ENCODE data around the gene CLEC1A. TPM values are rescaled to one million over a fixed set of nuclear protein-coding genes. Genes with fewer than 3 reads are reported as not detected.
"Not testable (repeated sequence)": the region's sequence is repeated elsewhere in the genome, so short reads cannot be mapped to it uniquely, and the experiment has no call there.

Gene CLEC1A
- total and polyA plus RNA-seq, 11 donors = 1.2 to 7.3 (median 2.5) TPM

GRCh38 chr12:10027311-10027710, 71.5 kb downstream of the CLEC1A start:
- no peaks in the 10 kb centered on the region for H3K27me3 ChIP-seq
- intact Hi-C loops (cut with DNase I) = no loop called here
- no peaks in the 10 kb centered on the region for H3K9me3 ChIP-seq
- H3K4me3 ChIP-seq = no peak overlapping the region
- H3K4me1 ChIP-seq = no peaks in the 10 kb centered on the region
- no peaks in the 10 kb centered on the region for H3K36me3 ChIP-seq
- no peak for DNase-seq
- no peak for ATAC-seq
- TF ChIP-seq POLR2A (IDR thresholded peaks at IDR 0.05) = no peak
- peak overlapping the region in 1 of 12 donors; percentile 15 for H3K27ac ChIP-seq
- 66 to 79% (median 70%) methylated on average over 3 of the region's 3 CpGs for WGBS, 4 donors

GRCh38 chr12:10026666-10027065, 72.1 kb downstream of the CLEC1A start:
- H3K9me3 ChIP-seq; H3K4me1 ChIP-seq; ATAC-seq; H3K36me3 ChIP-seq; DNase-seq; intact Hi-C loops (cut with DNase I); H3K27me3 ChIP-seq; H3K4me3 ChIP-seq: not testable (repeated sequence)
- 84 to 91% (median 89%) methylated on average over 4 of the region's 4 CpGs for WGBS, 4 donors
- peak overlapping the region in 1 of 12 donors; percentile 15 for H3K27ac ChIP-seq

GRCh38 chr12:10025236-10025635, 73.5 kb downstream of the CLEC1A start:
- intact Hi-C loops (cut with DNase I) = no loop called here
- no peaks in the 10 kb centered on the region for H3K36me3 ChIP-seq
- no peak overlapping the region for H3K27ac ChIP-seq
- DNase-seq (no peak), ATAC-seq (no peak)
- no peaks in the 10 kb centered on the region for H3K4me1 ChIP-seq
- H3K9me3 ChIP-seq = no peaks in the 10 kb centered on the region
- no peak overlapping the region for H3K4me3 ChIP-seq
- no peak for TF ChIP-seq CTCF (IDR thresholded peaks at IDR 0.05)
- no peaks in the 10 kb centered on the region for H3K27me3 ChIP-seq
- WGBS, 4 donors = 74 to 94% (median 85%) methylated on average over 3 of the region's 3 CpGs

GRCh38 chr12:10021342-10021741, 77.4 kb downstream of the CLEC1A start:
- H3K27me3 ChIP-seq = no peaks in the 10 kb centered on the region
- no peak overlapping the region for H3K4me3 ChIP-seq
- intact Hi-C loops (cut with DNase I) = no loop called here
- H3K27ac ChIP-seq = no peak overlapping the region
- no peak for ATAC-seq
- WGBS, 4 donors = 60 to 85% (median 81%) methylated on average over 3 of the region's 3 CpGs
- H3K36me3 ChIP-seq = no peaks in the 10 kb centered on the region
- TF ChIP-seq CTCF (IDR thresholded peaks at IDR 0.05) = no peak
- TF ChIP-seq POLR2A (IDR thresholded peaks at IDR 0.05) = no peak
- H3K4me1 ChIP-seq = peaks cover 0 to 10% (median 0%) of the 10 kb centered on the region in 12 donors
- no peak for DNase-seq
- no peaks in the 10 kb centered on the region for H3K9me3 ChIP-seq

Other genes with a start within 250 kb of the CLEC1A start
- 10 to 100 TPM in 1 of 9 donors, 1 to 10 TPM in 8; 2.7 to 18.8 (median 4.5) TPM for gene CLEC2B, start 229.6 kb downstream of the CLEC1A start, total RNA-seq
- gene CLEC2B, start 229.6 kb downstream of the CLEC1A start, polyA plus RNA-seq = 1 to 10 TPM; 3.7 to 5.2 TPM
- not detected for gene KLRF2, start 217.5 kb downstream of the CLEC1A start, total RNA-seq
- gene KLRF2, start 217.5 kb downstream of the CLEC1A start, polyA plus RNA-seq = not detected
- not detected for gene CLEC2A, start 166.6 kb downstream of the CLEC1A start, total RNA-seq
- not detected for gene CLEC2A, start 166.6 kb downstream of the CLEC1A start, polyA plus RNA-seq
- 10 to 100 TPM in 2 of 9 donors, 1 to 10 TPM in 2, under 1 TPM in 3, not detected in 2; 0.20 to 16.8 (median 1.3) TPM for gene CLEC12A, start 127.6 kb downstream of the CLEC1A start, total RNA-seq
- 1 to 10 TPM in 1 of 2 donors, under 1 TPM in 1; 0.27 to 1.1 TPM for gene CLEC12A, start 127.6 kb downstream of the CLEC1A start, polyA plus RNA-seq
- not detected for gene CLEC1B, start 99.9 kb downstream of the CLEC1A start, total RNA-seq
- not detected for gene CLEC1B, start 99.9 kb downstream of the CLEC1A start, polyA plus RNA-seq
- under 1 TPM in 2 of 9 donors, not detected in 7; 0.43 to 0.59 TPM for gene CLEC12B, start 88.4 kb downstream of the CLEC1A start, total RNA-seq
- not detected for gene CLEC12B, start 88.4 kb downstream of the CLEC1A start, polyA plus RNA-seq
- under 1 TPM in 4 of 9 donors, not detected in 5; 0.12 to 0.24 (median 0.22) TPM for gene CLEC9A, start 68.3 kb downstream of the CLEC1A start, total RNA-seq
- under 1 TPM in 1 of 2 donors, not detected in 1; 0.04 TPM for gene CLEC9A, start 68.3 kb downstream of the CLEC1A start, polyA plus RNA-seq
- 10 to 100 TPM in 1 of 9 donors, 1 to 10 TPM in 6, under 1 TPM in 2; 0.83 to 31.5 (median 1.9) TPM for gene CLEC7A, start 31.2 kb upstream of the CLEC1A start, total RNA-seq
- 1 to 10 TPM; 1.1 to 2.7 TPM for gene CLEC7A, start 31.2 kb upstream of the CLEC1A start, polyA plus RNA-seq
- gene OLR1, start 73.1 kb upstream of the CLEC1A start, total RNA-seq = 1 to 10 TPM in 2 of 9 donors, under 1 TPM in 5, not detected in 2; 0.34 to 1.6 (median 0.81) TPM
- under 1 TPM; 0.07 to 0.38 TPM for gene OLR1, start 73.1 kb upstream of the CLEC1A start, polyA plus RNA-seq
- under 1 TPM in 1 of 9 donors, not detected in 8; 0.53 TPM for gene TMEM52B, start 80.0 kb upstream of the CLEC1A start, total RNA-seq
- under 1 TPM in 1 of 2 donors, not detected in 1; 0.03 TPM for gene TMEM52B, start 80.0 kb upstream of the CLEC1A start, polyA plus RNA-seq
- 100 to 1,000 TPM; 212 to 790 (median 297) TPM for gene GABARAPL1, start 113.9 kb upstream of the CLEC1A start, total RNA-seq
- gene GABARAPL1, start 113.9 kb upstream of the CLEC1A start, polyA plus RNA-seq = 100 to 1,000 TPM; 126 to 258 TPM
- gene KLRD1, start 208.9 kb upstream of the CLEC1A start, total RNA-seq = 1 to 10 TPM in 3 of 9 donors, under 1 TPM in 6; 0.25 to 7.4 (median 0.93) TPM
- gene KLRD1, start 208.9 kb upstream of the CLEC1A start, polyA plus RNA-seq = 1 to 10 TPM in 1 of 2 donors, under 1 TPM in 1; 0.25 to 1.1 TPM